Measurements from ENCODE around the gene THAP10.
"Not testable (repeated sequence)": the region's sequence is repeated elsewhere in the genome, so short reads cannot be mapped to it uniquely, and the experiment has no call there.

Gene THAP10

DNA sequence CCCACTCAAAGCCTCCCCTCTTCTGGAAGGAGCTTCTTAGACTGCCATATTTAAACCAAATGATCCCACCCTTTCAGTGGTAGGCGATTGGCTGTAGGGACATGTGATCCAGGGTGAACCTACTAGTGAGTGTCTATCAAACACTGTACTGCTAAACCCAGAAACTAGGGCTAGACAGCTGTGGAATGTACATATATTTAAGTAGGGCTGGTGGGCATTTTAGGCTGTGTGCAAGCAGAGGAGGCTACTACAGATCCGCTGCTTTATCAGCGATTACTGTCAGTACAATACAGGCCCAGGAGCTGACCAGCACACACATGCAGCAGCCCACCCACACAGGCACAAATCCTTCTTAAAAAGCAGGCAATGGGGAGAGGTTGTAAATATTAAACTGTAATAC is 22.9 kb downstream of the THAP10 start:
- no peak overlapping the region for H3K4me3 ChIP-seq (ENCODE audit: low read length)
- no peak for DNase-seq (ENCODE audit: low read depth)
- TF ChIP-seq, protein P1, sequence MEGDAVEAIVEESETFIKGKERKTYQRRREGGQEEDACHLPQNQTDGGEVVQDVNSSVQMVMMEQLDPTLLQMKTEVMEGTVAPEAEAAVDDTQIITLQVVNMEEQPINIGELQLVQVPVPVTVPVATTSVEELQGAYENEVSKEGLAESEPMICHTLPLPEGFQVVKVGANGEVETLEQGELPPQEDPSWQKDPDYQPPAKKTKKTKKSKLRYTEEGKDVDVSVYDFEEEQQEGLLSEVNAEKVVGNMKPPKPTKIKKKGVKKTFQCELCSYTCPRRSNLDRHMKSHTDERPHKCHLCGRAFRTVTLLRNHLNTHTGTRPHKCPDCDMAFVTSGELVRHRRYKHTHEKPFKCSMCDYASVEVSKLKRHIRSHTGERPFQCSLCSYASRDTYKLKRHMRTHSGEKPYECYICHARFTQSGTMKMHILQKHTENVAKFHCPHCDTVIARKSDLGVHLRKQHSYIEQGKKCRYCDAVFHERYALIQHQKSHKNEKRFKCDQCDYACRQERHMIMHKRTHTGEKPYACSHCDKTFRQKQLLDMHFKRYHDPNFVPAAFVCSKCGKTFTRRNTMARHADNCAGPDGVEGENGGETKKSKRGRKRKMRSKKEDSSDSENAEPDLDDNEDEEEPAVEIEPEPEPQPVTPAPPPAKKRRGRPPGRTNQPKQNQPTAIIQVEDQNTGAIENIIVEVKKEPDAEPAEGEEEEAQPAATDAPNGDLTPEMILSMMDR (IDR thresholded peaks at IDR 0.05; ENCODE audit: insufficient read depth, low read depth, low read length, missing control alignments), result no peak

DNA sequence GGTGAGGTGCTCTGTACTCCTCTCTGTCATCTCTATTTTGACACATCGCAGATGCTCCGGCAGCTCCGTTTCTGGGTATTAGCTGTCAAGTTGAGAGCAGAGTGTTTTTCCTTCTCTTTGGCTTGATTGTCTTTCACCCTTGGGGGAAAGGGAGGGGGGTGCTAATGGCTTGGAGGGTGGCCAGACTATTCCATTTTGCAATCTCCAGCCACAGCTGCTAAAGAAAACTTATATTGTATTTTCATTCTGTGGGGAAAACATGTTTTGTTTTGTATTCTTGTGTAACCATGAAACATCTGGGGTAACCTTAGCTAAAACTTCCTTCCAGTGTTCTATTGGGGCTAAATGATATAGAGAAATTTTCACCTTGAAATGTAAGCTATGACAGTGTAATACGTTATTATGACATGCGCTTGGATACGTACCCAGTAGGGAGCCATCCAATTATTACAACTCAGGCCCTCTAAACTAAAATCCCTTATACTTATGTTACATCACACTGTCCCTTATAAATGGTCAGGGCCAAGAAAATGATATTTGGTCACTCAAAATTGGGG is 24.2 kb downstream of the THAP10 start:
- TF ChIP-seq, protein P1 (IDR thresholded peaks at IDR 0.05; ENCODE audit: insufficient read depth, low read depth, low read length, missing control alignments), result no peak
- H3K4me3 ChIP-seq (ENCODE audit: low read length), result no peak overlapping the region
- peak; percentile 23 for DNase-seq (ENCODE audit: low read depth)

DNA sequence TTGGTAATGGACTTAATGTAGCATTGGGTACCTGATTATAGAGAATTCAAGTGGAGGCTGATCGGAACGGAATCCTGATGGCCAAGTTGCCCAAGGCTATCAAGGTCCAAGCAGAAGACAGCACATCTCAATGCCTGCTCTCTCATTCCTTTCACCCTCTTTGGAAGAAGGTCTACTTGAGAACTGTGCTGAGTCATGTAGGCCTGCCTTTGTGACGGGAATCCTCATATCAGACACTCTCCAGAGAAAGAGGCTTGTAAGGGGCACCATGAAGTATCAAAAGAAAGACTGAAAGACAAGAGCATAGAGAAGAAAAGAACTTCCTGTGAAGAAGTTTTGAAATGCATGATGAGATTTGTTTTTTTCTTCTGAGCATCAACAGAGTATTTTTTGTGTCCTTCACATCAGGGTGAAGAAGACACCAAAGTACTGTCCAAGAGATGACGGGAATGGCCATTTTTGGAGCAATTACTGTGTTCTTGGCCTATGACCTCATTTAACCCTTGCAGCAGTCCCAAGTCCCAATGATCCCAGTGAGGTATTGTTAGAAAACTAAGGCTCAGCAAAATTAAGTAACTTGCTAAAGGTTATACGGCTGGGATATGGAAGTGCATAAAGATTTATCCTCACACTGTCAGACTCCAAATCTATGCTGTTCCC is 25.1 kb downstream of the THAP10 start:
- no peak overlapping the region for H3K4me3 ChIP-seq (ENCODE audit: low read length)
- DNase-seq (ENCODE audit: low read depth), result no peak
- TF ChIP-seq, protein P1 (IDR thresholded peaks at IDR 0.05; ENCODE audit: insufficient read depth, low read depth, low read length, missing control alignments), result no peak

DNA sequence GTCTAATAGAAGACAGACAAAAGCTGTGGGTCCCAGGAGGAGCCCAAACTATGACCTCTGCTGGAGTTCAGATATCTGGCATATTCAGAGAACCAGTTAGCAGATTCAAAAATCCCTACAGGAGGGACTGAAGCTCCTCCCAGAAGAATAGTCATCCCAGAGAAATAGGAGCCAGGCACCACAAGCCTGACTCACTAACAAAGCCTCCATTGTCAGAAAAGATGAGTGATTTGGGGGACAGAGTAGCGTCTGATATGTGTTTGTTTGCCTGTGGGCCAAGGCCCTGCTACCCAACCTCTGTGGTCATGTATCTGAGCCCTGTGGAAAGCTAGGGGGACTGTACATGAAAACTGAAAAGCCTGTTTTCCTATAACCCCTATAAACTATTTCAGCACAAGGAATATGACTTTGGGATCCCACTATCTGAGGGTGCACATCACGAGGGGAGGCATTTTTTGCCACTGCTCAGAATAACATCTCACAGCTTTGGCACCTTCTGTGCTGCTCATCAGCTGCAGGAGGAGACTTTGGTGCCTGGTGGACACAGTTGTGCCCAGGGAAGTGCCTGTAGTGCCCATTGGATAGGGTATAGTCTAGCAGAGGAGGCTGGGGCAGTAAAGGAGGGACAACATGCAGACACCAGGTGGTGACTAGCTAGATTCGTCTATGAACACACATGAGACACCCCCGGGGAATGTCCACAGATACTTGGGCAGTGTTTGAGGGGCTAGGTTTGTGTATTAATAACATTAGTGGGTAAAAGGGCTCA is 28.6 kb downstream of the THAP10 start:
- no peak overlapping the region for H3K4me3 ChIP-seq (ENCODE audit: low read length)
- TF ChIP-seq, protein P1 (IDR thresholded peaks at IDR 0.05; ENCODE audit: insufficient read depth, low read depth, low read length, missing control alignments), result no peak
- DNase-seq (ENCODE audit: low read depth), result peak; percentile 90

DNA sequence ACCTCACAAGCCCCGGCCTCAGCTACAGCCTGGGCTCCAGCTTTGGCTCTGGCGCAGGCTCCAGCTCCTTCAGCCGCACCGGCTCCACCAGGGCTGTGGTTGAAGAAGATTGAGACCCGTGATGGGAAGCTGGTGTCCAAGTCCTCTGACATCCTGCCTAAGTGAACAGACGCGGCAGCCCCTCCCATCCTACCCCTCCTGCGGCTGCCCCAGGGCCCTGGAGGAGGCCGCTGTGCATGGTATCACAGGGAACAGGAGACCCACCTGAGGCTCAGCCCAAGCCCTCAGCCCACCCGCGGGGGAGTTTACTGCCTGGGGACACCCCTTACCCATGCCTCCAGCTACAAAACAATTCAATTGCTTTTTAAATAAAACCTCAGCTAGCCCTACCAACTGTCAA is 32.2 kb downstream of the THAP10 start:
- no peak overlapping the region for H3K4me3 ChIP-seq (ENCODE audit: low read length)
- no peak for DNase-seq (ENCODE audit: low read depth)
- TF ChIP-seq, protein P1 (IDR thresholded peaks at IDR 0.05; ENCODE audit: insufficient read depth, low read depth, low read length, missing control alignments), result no peak

DNA sequence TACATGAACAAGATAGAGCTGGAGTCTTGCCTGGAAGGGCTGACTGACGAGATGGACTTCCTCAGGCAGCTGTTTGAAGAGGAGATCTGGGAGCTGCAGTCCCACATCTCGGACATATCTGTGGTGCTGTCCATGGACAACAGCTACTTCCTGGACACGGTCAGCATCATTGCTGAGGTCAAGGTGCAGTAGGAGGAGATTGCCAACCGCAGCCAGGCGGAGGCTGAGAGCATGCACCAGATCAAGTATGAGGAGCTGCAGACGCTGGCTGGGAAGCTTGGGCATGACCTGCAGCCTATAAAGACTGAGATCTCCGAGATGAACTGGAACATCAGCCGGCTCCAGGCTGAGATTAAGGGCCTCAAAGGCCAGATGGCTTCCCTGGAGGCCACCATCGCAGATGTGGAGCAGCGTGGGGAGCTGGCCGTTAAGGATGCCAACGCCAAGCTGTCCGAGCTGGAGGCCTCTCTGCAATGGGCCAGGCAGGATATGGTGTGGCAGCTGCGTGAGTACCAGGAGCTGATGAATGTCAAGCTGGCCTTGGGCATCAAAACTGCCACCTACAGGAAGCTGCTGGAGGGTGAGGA is 32.8 kb downstream of the THAP10 start:
- no peak for DNase-seq (ENCODE audit: low read depth)
- TF ChIP-seq, protein P1 (IDR thresholded peaks at IDR 0.05; ENCODE audit: insufficient read depth, low read depth, low read length, missing control alignments), result no peak
- H3K4me3 ChIP-seq (ENCODE audit: low read length), result no peak overlapping the region

DNA sequence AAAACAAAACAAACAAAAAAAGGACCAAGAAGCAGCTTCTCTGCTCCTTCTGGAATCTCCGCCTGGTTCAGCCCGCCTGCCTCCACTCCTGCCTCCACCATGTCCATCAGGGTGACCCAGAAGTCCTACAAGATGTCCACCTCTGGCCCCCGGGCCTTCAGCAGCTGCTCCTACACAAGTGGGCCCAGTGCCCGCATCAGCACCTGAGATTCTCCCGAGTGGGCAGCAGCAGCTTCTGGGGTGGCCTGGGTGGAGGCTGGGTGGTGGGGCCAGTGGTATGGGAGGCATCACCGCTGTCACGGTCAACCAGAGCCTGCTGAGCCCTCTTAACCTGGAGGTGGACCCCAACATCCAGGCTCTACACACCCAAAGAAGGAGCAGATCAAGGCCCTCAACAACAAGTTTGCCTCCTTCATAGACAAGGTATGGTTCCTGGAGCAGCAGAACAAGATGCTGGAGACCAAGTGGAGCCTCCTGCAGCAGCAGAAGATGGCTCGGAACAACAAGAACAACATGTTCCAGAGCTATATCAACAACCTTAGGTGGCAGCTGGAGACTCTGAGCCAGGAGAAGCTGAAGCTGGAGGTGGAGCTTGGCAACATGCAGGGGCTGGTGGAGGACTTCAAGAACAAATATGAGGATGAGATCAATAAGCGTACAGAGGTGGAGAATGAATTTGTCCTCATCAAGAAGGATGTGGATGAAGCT is 33.5 kb downstream of the THAP10 start:
- not testable (repeated sequence) for DNase-seq (ENCODE audit: low read depth); H3K4me3 ChIP-seq (ENCODE audit: low read length)
